DMS114 treated with DMSO at 0.1 percent for 48 hours (cell line): ENCODE measurements around the gene NRXN3.

Experiments
- DNase-seq: peaks from one replicate; lab custom pipeline; 2025; ENCODE audit not compliant: unreplicated experiment; lab: John Stamatoyannopoulos, UW

NRXN3 gene

DNA sequence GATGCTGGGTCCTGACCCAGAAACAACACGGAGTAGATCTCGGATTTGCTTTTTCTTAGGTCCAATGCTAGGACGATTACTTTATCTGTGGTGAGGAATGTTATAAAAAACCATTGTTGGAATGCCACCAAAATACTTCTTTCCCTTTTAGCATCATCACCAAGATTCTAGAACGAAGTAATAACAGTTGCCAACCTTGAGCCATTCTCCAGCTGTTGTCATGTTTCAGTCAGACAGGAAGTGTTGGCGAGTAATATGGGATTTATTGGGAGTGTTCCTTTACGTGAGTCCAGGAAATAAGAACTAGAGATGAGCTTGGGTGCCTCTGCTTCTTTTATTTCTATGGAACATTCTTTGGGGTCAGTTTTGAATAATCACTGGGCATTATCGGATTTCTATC lies 1148.2 kb downstream of the NRXN3 start:
- no peak for DNase-seq

DNA sequence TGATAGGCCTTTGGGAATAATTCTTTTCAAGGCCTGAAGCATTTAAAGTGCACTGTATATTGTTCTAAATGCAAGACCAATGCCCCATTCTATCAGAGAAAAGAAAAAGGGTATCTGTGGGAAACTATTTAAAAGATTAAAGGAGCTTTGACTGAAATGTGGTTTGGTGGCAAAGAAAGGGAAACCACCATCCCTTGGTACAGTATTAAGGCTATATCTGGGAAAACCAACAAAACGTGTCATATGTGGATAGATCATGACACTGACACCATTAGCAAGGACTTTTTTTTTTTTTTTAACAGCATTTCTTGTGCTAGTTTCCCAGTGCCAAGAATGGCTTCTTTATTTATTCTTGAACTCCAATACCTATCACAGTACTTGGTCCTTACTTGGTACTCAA lies 1150.4 kb downstream of the NRXN3 start:
- no peak for DNase-seq

DNA sequence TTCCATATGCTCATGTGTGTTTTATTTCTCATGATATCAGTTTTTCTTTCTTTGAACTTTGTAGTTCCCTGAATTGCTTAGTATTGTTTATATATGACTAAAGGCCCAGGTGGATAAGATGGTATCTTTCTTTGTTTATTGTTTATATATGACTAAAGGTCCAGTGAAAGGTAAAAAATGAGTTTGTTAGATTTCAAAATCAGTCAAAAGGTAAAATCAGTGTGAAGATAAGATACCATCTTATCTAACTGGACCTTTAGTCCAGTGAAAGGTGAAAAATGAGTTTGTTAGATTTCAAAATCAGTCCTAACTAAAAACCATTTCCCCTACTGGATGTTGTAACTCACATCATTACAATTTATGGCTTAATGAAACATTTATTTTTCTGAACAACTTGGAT lies 1150.9 kb downstream of the NRXN3 start:
- no peak for DNase-seq

DNA sequence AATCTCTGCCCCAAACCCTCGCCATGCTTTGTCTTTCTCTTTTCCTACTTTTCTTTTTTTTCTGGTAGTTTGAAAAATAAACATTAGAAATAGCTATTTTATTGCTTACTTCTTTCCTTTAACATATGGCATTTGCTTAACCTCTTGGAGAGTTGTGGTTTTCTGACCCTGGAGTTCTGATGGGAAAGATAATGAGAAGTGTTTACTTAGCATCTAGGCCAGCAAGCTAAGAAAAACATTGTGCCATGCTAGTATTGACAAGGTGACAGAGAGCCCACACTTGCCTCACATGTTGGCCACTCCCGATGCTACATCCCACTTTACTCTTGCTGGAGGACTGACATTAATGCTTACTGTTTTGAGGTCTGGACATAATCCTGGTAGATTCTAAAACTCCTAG lies 1154.9 kb downstream of the NRXN3 start:
- no peak for DNase-seq

DNA sequence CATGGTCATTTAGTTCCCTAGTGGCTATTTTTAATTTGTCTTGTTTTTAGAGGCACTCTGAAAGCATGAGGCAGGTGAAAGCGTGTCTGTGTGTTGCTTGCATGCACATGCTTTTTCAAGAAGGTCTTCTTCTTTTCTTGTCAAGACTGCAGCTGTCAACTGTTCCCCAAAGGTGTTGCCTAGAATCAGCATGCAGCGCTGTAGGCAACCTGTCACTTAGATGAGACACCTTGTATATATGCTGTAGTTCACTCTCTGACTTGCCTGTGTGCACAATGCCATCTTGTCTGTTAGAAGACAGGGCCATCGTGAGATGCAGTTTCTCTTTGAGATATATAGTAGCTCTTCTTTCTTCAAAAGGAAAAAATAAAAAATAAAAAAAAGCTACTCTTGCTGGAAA lies 1155.4 kb downstream of the NRXN3 start:
- no peak for DNase-seq

DNA sequence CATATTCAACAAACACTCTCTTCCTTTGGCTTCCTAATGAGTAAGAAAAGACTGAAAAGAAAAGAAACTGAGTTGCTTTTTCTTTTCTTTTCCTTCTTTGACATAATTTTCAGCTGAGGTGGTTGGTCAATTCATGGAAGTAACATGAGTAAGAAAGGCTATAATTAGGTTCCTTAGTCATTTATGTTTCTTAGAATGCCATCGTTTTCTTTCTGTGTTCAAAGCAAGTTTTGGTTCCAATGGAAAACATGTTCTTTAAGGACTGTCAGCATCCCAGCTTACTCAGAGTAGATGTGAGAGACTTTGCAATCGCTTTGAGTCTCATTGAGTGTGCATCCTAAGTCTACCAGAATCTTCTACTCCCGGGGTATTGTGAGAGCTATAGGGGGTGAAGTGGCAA lies 1158.7 kb downstream of the NRXN3 start:
- DNase-seq, result no peak

DNA sequence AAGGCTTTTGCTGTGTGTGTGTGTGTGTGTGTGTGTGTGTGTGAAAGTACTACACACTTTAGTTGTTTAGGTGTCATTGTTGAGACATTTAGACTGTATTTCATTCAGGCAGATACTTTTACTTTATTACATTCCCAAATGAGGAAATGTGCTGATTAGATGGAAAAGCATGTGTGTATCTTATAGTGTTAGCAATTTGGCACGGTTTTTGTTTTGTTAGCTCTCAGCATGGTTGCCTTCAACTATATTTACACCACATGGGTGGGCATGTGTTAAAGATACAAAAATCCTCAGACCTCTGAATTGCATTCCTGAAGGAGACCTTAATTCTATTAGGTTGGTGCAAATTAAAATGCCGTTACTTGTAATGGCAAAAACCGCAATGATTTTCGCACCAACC lies 1161.7 kb downstream of the NRXN3 start:
- DNase-seq, result no peak

DNA sequence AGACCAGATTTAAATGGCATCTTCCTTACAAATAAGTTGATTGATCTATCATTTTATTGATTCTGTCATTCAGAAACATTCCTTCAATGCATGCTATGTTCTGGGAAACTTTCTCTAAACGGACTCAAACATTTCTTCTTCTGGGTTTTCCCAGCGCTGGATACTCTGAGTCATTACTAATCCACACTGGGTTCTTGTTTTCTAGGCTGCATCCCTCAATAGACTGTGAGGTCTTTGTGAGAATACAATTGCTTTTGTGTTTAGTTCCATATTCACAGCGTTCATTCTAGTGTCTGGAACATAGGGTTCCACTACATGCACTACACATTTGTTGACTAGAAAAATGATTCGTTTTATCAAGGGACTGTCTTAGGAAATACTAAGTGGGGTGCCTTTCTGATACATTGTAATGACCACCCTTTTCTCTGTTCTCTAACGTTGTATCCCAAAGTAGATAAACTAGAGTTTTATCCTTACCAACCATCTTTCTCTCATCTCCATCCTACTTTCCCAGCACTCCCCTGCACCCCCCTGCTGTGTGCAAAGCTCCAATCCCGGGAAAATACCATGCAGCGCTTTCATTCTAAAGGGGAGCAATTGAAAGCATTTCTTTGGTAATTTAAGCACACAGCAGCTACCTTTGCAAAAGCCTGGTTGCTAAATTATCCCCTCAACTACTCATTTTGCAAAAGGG lies 1162.5 kb downstream of the NRXN3 start:
- no peak for DNase-seq

DNA sequence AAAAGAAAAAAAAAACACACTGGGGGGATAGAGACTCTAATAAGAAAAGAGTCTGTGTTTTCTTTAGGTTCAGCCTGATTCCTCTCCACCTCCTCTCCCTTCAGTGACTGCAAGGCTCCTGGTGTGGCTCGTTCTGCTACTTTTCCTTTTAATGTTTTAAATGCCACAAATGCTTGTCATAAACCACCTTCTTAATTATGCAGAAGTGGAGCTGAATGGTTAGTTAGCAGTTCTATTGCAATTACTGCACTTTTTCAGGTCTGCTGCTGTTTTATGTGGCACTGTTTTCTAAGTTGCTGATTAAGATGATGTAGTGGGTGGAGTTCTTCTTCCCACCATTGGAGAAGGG lies 1163.0 kb downstream of the NRXN3 start:
- DNase-seq, result no peak

DNA sequence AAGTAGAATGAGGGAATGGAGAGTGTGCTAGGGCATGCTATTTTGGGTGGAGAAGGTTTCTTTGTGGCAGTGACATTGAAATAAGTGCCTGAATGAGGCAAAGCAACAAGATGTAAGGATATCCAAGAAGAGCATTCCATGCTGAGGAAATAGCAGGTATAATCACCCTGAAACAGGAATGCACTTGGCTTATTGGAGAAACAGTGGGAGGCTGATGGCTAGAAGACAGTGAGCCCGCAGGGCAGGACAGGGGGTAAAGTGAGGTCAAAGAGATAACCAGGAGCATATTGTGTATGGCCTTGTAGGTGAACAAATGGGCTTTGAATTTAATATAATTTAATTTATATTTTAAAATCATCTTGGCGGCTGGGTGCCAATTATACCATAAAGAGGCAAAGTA lies 1164.1 kb downstream of the NRXN3 start:
- no peak for DNase-seq

DNA sequence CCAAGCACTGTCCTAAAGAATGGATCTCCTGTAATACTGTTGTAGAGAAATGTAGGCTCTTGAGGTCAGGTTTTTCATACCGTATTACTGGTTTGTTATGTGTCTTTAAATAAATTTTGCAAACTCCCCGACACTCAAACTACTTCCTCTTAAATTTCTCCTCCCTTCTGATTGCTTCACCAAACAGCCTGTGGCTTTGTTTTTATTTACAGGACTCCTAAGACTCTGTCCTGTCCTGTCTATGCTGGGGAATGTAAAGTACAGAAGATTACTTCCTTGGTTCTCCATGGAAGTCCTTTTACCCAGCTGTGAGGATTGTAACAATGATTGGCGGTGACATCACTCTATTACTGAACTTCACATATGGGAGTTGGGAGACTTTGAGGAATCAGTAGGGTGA lies 1167.6 kb downstream of the NRXN3 start:
- DNase-seq, result no peak

DNA sequence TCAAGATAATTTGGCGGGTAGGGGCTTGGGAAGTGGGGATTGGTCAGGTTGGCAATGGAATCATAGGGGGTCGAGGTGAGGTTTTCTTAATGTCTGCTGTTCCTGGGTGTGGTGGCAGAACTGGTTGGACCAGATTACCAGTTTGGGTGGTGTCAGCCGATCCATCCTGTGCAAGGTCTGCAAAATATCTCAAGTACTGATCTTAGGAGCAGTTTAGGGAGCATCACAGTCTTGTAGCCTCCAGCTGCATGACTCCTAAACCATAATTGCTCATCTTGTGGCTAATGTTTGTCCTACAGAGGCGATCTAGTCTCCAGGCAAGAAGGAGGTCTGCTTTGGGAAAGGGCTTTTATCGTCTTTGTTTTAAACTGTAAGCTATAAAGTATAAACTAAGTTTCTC lies 1172.8 kb downstream of the NRXN3 start:
- no peak for DNase-seq

DNA sequence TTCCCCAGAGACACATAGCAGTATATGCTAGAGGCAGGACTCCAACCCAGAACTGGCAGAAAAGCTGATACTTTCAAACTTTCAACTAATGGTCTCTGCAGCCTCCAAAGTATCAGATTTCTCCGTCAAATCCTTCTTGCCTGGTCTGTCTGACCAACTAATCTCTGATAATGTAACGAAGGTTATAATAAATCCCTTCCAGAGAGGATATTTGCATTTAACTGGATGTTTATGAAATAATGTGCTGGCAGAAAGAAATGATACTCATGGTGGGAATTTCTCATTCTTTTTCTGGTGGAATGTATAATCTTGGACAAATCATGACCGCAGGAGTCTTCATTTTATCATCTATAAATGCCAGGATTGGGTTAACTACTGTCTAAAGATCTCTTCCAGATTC lies 1180.8 kb downstream of the NRXN3 start:
- no peak for DNase-seq

DNA sequence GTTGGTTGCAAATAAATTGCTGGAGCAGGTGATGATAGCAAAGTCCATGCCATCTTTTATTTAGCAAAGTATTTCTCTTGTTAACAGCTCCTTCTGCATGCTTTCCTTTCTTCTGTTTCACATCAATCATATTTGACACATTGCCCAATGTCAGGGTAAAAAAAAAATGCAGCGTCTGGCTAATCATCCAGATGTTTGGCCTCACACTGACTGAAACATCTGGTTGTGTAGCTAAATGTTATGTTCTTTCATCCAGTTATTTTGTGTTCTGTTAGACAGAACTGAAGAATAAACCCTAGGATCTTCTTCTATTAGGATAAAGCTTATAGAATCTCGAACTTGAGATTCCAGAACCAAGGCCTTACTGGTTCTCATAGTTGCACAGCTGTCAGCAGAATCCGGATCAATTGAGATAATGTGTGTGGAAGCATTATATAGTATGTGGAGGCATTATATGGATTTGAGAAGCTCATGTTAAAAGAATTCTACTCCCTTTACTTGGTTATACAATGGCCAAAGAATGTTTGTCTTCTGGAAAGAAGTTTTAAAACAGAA lies 1182.0 kb downstream of the NRXN3 start:
- DNase-seq, result no peak

DNA sequence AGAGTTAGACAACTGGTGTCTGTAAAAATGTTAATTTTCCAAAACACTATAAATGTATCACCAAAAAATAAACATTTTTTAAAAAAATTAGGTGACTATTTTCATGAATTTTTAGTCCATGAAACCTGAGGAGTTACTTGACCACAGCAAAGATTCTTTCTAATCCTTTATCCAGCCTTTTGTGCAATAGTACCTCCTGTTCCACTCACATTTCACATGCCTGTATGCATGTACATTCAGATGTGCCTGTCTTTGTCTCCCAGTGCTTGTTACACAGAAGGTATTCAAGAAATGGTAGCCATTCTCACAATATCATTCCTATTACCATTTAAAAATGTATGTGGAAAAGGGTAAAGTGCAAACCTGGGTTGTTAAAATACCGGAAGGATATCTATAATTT lies 1184.2 kb downstream of the NRXN3 start:
- no peak for DNase-seq

DNA sequence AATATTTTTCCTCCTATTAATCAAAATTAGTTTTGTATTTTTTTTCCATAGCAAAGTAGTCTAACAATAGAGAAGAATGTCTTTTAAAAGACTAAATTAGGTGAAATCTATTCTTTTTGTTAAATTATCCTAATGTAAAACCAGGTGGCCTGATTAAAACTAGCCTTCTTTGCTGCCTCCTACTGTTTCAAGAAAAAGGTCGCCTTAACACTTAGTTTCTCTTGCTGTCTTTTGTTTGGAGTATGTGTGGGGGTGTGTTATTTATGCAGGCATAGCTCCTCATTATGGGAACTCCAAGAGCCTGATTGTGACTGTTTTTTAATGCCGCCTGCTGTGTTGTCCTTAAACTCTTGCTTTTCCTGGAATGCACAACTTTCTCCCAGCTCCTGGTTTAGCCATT lies 1185.9 kb downstream of the NRXN3 start:
- no peak for DNase-seq

DNA sequence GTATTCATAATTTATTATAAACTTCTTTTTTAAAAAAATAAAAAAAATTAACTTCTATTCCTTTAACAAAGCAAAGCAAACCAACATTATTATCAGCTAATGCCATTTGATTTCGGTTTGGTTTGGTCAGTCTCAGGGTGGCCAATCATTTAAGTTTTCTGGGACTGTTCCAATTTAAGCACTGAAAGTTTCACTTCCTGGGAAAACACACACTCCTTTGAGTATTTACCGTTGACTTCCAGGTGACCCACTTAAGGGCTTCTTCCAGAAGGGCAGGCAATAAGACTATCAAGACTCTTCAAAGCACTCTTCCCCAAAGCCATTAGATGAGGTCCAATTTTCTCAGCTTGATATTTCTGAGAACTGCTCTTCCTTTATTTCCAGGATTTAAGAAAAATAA lies 1187.1 kb downstream of the NRXN3 start:
- no peak for DNase-seq

DNA sequence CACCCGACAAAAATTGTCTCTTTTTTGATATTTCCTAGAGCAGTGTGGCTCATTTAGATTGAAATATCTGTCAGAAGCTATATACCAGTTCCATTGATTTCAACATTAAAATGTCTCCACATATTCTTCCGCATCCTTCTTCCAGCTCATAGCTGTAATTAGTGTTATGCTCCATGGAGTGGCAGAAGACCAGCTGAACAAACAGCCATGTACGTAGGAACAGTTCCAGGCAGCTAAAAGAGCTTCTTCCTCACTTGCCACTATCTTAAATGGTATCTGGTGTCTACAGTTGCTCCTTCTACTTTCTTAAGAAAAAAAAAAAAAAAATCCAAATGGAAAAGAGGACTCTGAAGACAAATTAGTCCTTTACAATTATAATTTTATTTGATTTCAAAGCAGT lies 1193.1 kb downstream of the NRXN3 start:
- DNase-seq, result no peak

DNA sequence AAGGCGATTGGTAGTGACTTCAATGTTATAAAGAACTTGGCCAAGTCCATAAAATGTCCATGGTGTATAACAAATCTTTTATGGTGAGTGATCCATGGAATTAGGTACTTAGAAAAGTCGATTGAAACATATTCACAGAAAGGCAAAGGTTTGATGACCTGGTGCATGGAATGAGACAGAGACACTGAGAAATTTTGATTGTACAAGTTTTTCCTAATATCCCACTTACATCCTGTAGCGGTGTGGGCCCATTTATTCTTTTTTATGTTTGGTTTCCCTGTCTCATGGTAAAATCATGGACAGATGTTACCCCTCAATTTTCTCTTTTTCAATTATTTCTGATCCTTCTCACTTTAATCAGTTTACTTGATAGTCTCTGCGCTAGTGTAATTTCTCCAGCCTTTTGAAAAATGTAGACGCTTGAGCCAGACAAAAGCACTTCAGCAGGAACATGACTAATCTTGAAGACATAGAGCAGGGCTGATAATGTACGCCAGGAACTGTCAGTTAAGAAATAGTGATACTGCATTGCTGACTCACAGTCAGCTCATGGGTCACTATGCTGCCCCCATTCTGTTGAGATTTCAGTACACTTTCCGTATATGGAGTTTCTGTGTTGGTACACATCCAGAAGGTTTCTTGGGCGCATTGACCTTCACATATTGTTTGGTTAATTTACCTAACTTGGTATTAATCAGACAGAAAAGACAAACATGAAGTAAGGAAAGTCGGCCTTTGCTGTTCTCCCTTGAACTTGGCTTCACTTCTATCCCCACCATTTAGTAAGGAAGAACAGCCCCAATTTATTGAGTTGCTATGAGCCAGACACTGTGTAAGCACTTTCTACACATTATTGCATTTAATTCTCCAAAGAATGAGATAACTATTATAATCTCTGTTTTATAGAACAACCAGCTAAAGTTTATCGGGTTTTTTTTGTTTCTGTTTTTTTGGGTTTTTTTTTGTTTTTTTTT lies 1199.5 kb downstream of the NRXN3 start:
- DNase-seq, result no peak

DNA sequence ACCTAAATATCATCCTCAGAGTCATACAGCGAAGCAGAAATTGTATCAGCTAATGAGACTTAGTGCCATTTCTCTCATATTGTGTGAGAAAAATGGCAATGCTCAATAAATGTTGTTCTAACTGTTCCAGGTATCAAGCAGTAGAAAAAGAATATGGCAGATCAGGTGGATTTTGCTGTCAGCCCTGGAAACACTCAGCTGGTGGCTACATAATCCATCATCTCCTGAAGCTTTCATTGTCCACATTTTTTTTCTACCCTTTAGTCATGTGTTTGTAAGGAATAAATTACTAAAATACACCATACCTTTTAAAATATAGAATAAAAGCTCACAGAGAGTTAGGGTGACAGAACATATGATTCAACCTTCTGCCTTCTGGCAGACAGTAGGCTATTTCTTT lies 1200.8 kb downstream of the NRXN3 start:
- DNase-seq, result no peak

DNA sequence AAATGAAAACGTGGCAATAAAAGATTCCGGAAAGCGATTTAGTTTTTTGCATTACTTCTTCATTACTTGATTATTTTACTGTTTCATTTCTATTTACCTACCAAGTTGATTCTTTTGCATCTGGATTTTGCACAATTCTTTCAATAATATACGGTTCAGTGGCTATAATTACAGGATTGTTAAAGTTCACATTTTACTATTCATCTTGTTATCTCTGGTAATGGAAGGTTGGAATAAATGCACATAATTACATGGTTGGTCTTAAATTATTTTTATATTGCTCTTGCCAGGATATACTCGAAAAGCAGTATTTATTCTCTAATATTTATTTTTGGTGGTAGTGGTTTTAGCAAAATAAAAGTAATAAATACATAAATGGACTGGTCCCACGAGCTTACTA lies 1203.3 kb downstream of the NRXN3 start:
- no peak for DNase-seq

DNA sequence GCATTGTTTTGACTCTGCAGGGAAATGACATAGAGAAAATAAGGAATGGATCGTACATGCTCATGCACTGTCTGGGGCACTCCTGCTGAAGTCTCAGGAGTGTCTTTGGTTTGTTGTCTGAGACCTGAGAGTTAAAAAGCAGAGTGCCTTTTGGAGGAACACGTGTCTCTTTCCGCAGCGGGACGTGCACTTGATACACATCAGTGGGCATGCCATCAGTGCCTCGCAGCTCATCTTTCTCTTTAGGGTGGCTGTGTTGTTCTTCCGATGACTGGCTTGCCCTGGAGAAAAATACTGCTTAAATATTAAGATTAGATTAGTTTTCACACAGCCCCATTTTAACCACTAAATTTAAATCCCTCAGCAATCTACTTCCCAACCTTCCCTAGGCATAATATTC lies 1205.2 kb downstream of the NRXN3 start:
- DNase-seq, result no peak
